RPMI7951 (cell line): ENCODE data around the gene KCNQ1. TPM values are rescaled to one million over a fixed set of nuclear protein-coding genes. Genes with fewer than 3 reads are reported as not detected.

ENCODE experiments used
- DNase-seq: peaks from one replicate; pipeline ENCODE4 v3.0.0-alpha.2; 2012; ENCODE audit warnings: low read depth
- total RNA-seq: library from RNA; depleted of rRNA; stranded (reverse); fragments of >200 nt; shearing (Covaris generic); gene quantifications from 2 replicates; pipeline ENCODE4 v1.2.3, GENCODE V29; 2014

Gene KCNQ1
- total RNA-seq, 1 experiment from 2014 or later: not detected

GRCh38 chr11:2743427-2744110, 298.8 kb downstream of the KCNQ1 start:
- no peak for DNase-seq

- DNase-seq: no peak
Observed at GRCh38 chr11:2744166-2744565, 299.4 kb downstream of the KCNQ1 start.

- no peak for DNase-seq
Observed at GRCh38 chr11:2745511-2745910, 300.7 kb downstream of the KCNQ1 start.

- no peak for DNase-seq
Observed at GRCh38 chr11:2746401-2747247, 301.8 kb downstream of the KCNQ1 start.

GRCh38 chr11:2747248-2748027, 302.6 kb downstream of the KCNQ1 start:
- DNase-seq: no peak

GRCh38 chr11:2748061-2748813, 303.4 kb downstream of the KCNQ1 start:
- no peak for DNase-seq

GRCh38 chr11:2748814-2749554, 304.2 kb downstream of the KCNQ1 start:
- no peak for DNase-seq

GRCh38 chr11:2750101-2750681, 305.4 kb downstream of the KCNQ1 start:
- no peak for DNase-seq

- DNase-seq: no peak
Observed at GRCh38 chr11:2750682-2751522, 306.1 kb downstream of the KCNQ1 start.

GRCh38 chr11:2751523-2752203, 306.9 kb downstream of the KCNQ1 start:
- DNase-seq: no peak

- DNase-seq: no peak
Observed at GRCh38 chr11:2752204-2752770, 307.5 kb downstream of the KCNQ1 start.

GRCh38 chr11:2752923-2753322, 308.1 kb downstream of the KCNQ1 start:
- DNase-seq: no peak

GRCh38 chr11:2754008-2754407, 309.2 kb downstream of the KCNQ1 start:
- DNase-seq: no peak

- DNase-seq: no peak
Observed at GRCh38 chr11:2755071-2755470, 310.3 kb downstream of the KCNQ1 start.

GRCh38 chr11:2758751-2759150, 313.9 kb downstream of the KCNQ1 start:
- no peak for DNase-seq

GRCh38 chr11:2759228-2760195, 314.7 kb downstream of the KCNQ1 start:
- no peak for DNase-seq

GRCh38 chr11:2760196-2760871, 315.5 kb downstream of the KCNQ1 start:
- DNase-seq: no peak
